ENCODE data around the gene LPCAT1. TPM values are rescaled to one million over a fixed set of nuclear protein-coding genes. Genes with fewer than 3 reads are reported as not detected.

The LPCAT1 gene
- total RNA-seq, 1 experiment from 2014 or later: 75.0 TPM

- intact Hi-C loops (cut with micrococcal nuclease): no loop called here
- POLR2A ChIA-PET: no interaction called here
These were observed 39.7 kb downstream of the LPCAT1 start for GRCh38 chr5:1483856-1484729.

More at GRCh38 chr5:1483856-1484729, 39.7 kb downstream of the LPCAT1 start:
- no peak overlapping the region for H3K9ac ChIP-seq (ENCODE audit: low read length)
- H2AFZ ChIP-seq (ENCODE audit: low read depth, low read length, poor library complexity, severe bottlenecking): no peak overlapping the region
- ATAC-seq: no peak
- peaks cover 8 to 19% of the 10 kb centered on the region in 2 experiments; a peak in 3 of 4 replicates for H3K36me3 ChIP-seq (ENCODE audit: control insufficient read depth in 1 of 2, insufficient read depth in 2 of 2, low read length in 2 of 2)
- H3K4me1 ChIP-seq (ENCODE audit: control insufficient read depth in 1 of 2, insufficient read depth in 2 of 2, low read length in 2 of 2): no peaks in the 10 kb centered on the region
- H3K27ac ChIP-seq (ENCODE audit: low read depth, low read length): no peak overlapping the region
- no peak for TF ChIP-seq ELF1 (IDR thresholded peaks at IDR 0.05; ENCODE audit: borderline replicate concordance, low read depth)
- TF ChIP-seq CEBPB (IDR thresholded peaks at IDR 0.05; ENCODE audit: low read depth): no peak
- no peak for TF ChIP-seq REST (IDR thresholded peaks at IDR 0.05; ENCODE audit: low read depth)
- no peak for TF ChIP-seq SIN3A (IDR thresholded peaks at IDR 0.05; ENCODE audit: low read depth)
- no peak for TF ChIP-seq SRF (IDR thresholded peaks at IDR 0.05; ENCODE audit: low read depth)
- no peak for TF ChIP-seq CBX3 (IDR thresholded peaks at IDR 0.05; ENCODE audit: low read depth)
- no peak for TF ChIP-seq ZBTB33 (IDR thresholded peaks at IDR 0.05; ENCODE audit: extremely low read depth, insufficient replicate concordance, low read length)
- no peak for TF ChIP-seq EGR1 (IDR thresholded peaks at IDR 0.05; ENCODE audit: low read depth)
- TF ChIP-seq YY1 (IDR thresholded peaks at IDR 0.05; ENCODE audit: extremely low read depth, insufficient replicate concordance, low read depth, low read length): no peak
- TF ChIP-seq FOSL1 (IDR thresholded peaks at IDR 0.05; ENCODE audit: low read depth): no peak
- no peak for TF ChIP-seq ZFX (IDR thresholded peaks at IDR 0.05)
- no peak for TF ChIP-seq MAX (IDR thresholded peaks at IDR 0.05)
- TF ChIP-seq POLR2A (IDR thresholded peaks at IDR 0.05; ENCODE audit: borderline replicate concordance, extremely low read depth, insufficient read depth, insufficient read length): no peak
- no peak for TF ChIP-seq ATF3 (IDR thresholded peaks at IDR 0.05)
- no peak for TF ChIP-seq TCF7L2 (IDR thresholded peaks at IDR 0.05; ENCODE audit: borderline replicate concordance, extremely low read depth, insufficient read depth, insufficient read length)
- no peak for TF ChIP-seq SP1 (IDR thresholded peaks at IDR 0.05; ENCODE audit: low read depth)
- TF ChIP-seq ZNF274 (IDR thresholded peaks at IDR 0.05; ENCODE audit: low read depth, low read length): no peak
- no peak overlapping the region for H3K4me2 ChIP-seq (ENCODE audit: low read length)
- H3K4me3 ChIP-seq (replicated peaks in 1 of 2; ENCODE audit: low read depth in 1 of 2, low read length in 2 of 2): no peak overlapping the region
- H3K27me3 ChIP-seq (ENCODE audit: insufficient read depth, low read length): no peaks in the 10 kb centered on the region
- ChIA-PET RAD21 (ENCODE audit: low non-redundant PET in 1 of 2, low total read pairs in 2 of 2, uncharacterized antibody in 2 of 2, unreplicated experiment in 2 of 2) (no interaction called here), CTCF (no interaction called here)
- H3K9me2 ChIP-seq (ENCODE audit: insufficient read depth): no peaks in the 10 kb centered on the region
- H4K20me1 ChIP-seq (ENCODE audit: insufficient read depth): no peaks in the 10 kb centered on the region
- BruUV-seq (replicated peaks): no TSS peak
- H3K9me3 ChIP-seq (ENCODE audit: control insufficient read depth in 1 of 2, insufficient read depth in 1 of 2, low read depth in 1 of 2, low read length in 2 of 2): no peaks in the 10 kb centered on the region
- no peak for DNase-seq (ENCODE audit: low read depth, low spot score)
- no peaks in the 10 kb centered on the region for H3K79me2 ChIP-seq (ENCODE audit: insufficient read depth, low read length)

Data from HCT116 (cell line).